GM18505 (cell line): ENCODE measurements around the gene CNGA2.
"Not testable (repeated sequence)": the region's sequence is repeated elsewhere in the genome, so short reads cannot be mapped to it uniquely, and the experiment has no call there.

ENCODE experiments used
- ATAC-seq: cut with Tn5 transposase; IDR thresholded peaks from one replicate; pipeline ENCODE4 v1.9.1; 2021; ENCODE audit not compliant: unreplicated experiment
- POLR2A ChIP-seq: IDR thresholded peaks from 4 replicates; pipeline ENCODE4 v1.6.1; 2011; ENCODE audit warnings: borderline replicate concordance; ENCODE audit not compliant: insufficient read depth, insufficient read length; ENCODE audit errors: extremely low read depth

Gene CNGA2

DNA sequence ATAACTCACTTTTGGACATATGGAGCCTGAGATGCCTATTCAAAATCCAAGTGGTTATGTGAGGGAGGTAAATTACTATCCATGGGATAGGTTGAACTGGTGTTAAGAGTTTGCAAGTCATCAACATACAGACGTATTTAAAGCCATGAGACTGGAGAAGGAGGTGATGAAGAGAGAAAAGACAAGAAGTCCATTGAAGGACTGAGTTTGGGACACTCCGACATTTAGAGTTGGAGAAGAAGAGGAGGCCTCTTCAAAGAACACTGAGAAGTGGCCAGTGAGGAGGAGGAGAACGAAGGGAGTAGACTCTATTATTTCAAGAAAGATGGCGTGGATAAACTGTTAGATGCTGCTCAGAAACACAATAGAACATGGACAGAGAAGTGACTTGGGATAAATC lies at the start of gene CNGA2:
Gene CNGA2 (plus strand): TSS at position 301 of the 400 bp plus-strand sequence. CDS start 3,738 bp downstream, outside the sequence.
- no peak for TF ChIP-seq POLR2A

DNA sequence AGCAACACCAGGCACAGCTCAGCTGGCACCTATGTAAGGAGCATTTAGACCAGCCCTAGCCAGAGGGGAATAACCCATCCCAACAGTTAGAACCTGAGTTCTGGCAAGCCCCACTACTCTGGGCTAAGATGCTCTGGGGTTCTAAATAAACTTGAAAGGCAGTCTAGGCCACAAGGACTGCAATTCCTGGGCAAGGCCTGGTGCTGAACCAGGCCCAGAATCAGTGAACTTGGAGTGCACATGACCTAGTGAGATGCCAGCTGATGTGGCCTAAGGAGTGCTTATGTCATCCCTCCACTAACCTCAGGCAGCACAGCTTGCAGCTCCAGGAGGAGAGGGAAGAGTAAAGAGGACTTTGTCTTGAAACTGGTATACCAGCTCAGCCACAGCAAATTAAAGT lies 46.9 kb upstream of the CNGA2 start:
- ATAC-seq: no peak
- TF ChIP-seq POLR2A: no peak

More for the DNA sequence above, at the start of gene CNGA2:
- ATAC-seq: no peak

DNA sequence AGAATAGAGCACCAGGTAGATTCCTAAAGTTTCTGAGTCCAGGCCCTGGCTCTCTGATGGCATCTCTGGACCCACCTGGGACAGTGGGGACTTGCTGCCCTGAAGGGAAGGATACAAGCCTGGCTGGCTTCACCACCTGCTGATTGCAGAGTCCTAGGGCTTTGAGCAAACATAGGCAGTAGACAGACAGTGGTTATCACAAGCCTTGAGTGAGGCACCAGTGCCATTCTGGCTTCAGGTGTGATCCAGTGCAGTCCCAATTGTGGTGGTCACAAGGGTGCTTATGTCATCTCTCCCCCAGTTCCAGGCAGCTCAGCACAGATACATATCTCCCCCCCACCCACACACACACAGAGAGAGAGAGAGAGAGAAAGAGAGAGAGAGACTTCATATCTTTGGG lies 45.9 kb upstream of the CNGA2 start:
- no peak for ATAC-seq
- TF ChIP-seq POLR2A: no peak

DNA sequence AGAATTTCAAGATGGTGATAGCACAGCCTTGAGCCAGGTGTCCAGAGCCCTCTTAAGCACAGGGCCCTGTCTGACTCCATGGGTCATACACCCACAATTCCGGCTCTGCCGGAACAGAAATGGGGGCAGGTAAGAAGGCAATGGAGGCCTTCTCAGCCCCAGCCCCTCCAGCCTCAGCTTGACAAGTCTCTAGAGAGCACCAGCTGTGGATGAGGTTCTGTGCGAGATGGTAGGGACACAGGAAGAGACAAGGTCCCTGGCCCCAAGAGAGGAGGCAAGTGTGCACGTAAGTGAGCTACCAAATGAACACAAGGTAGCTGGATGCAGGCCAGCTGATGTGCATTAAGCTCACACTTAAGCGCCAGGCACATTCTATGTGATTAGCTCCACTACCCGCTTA lies 41.7 kb upstream of the CNGA2 start:
- no peak for TF ChIP-seq POLR2A

DNA sequence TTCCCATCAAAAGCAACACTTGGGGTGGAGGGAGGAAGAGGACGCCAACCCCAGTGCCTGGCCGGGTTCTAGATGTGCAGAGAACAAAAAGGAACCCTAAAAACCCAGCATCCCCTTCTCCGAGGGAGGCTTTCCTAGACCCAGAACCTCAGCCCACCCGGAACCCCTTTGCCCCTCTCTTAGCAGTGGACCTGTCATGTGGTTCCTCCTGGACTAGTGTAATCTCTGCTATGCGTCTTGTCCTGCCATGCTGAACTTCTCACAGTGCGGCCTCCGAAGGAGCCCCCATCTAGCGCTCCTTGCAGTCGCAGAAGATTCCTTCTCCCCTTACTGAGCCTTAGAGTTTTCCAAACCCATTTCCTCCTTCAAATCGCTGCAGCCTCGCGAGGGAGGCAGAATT lies 40.4 kb upstream of the CNGA2 start:
- no peak for TF ChIP-seq POLR2A
- no peak for ATAC-seq

More for the DNA sequence above, 41.7 kb upstream of the CNGA2 start:
- ATAC-seq: no peak

DNA sequence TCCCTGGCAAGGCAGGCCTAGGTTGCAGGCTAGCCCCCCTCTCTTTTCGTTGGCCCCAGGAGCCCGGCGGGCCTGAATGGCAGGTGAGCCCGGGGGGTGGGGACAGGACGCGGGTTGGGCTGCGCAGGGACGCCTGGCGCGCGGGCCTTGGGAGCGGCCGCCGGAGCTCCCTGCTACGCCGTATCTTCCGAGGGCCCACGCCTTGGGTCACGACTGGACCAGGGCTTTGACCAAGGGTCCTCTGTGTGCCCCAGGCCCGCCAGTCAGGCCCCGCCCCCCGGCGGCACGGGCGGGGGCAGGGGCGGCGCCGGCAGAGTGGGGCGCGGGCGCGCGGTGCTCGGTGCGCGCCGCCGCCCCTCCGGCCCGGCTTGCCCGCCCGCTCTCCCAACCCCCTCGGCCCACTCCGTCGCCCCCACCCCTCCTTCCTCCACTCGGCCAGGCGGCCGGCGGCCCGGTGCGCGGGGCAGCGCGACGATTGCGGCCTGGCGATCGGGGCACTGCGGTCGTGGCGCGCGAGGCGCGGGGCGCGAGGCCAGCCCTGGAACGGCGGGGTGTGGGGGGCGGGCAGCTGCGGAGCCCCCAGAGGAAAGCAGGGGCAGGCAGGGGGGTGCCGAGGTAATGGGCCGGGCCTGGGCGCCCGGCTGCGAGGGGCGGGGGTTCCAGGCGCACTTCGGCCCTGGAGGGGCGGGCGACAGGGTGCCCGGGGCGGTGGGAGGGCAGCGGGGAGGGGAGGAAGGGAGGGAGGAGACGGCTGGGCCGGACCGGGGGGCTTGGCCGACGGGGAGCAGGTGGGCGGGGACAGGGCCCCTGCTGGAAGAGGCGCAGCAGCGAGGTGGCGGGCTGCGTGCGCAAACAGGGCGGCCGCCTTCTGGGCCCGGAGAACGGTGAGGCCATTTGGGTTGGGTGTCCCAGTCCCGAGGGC lies 39.6 kb upstream of the CNGA2 start, which contains the start of gene PRRG3:
Gene PRRG3 (plus strand): TSS at position 798 of the 922 bp plus-strand sequence. CDS start 3,357 bp downstream, outside the sequence.
- no peak for ATAC-seq
- TF ChIP-seq POLR2A: no peak

DNA sequence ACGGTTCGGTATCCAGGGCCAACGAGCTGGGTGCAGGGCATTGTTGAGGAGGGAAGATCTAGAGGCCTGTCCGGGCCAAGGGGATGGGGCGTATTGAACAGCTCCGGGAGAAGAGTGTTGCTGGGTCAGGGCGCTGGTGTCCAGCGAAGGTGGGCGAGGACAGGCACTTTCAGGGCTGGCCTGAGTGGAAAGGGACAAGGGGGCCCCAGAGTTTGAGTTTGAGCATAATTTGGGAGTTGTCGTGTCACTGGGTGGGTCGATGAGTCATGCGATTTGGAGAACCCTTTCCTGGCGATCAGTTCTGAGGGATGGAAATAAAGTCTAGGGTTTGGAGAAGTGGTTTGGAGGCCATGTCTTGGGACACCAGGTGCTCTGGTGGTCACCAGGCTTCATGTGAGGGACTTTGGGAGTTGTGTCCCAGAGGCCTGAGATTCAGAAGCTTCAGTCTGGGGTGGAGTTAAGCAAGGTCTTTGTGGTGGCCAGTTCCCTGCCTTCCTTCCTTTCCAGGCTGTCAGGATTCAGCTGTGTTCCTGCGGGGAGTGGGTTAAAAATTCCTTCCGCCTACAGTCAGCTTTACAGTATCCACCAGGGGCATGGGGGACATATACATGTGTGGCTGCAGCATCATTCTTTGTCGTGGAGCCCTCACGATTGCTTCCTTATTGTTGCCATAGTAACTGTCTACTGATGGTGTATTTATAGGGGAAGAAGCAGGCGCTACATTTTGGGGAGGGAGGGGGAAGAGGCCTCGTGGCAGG lies 38.8 kb upstream of the CNGA2 start:
- ATAC-seq: no peak
- TF ChIP-seq POLR2A: no peak

DNA sequence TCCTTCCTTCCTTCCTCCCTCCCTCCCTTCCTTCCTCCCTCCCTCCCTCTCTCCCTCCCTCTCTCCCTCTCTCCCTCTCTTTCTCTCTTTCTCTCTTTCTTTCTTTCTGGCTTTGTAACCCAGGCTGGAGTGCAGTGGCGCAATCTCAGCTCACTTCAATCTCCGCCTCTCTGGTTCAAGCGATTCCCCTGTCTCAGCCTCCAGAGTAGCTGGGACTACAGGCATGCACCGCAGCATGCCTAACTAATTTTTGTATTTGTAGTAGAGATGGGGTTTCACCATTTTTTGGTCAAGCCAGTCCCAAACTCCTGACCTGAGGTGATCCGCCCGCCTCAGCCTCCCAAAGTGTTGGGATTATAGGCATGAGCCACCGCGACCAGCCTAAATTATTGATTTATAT lies 37.5 kb upstream of the CNGA2 start:
- ATAC-seq: not testable (repeated sequence)

DNA sequence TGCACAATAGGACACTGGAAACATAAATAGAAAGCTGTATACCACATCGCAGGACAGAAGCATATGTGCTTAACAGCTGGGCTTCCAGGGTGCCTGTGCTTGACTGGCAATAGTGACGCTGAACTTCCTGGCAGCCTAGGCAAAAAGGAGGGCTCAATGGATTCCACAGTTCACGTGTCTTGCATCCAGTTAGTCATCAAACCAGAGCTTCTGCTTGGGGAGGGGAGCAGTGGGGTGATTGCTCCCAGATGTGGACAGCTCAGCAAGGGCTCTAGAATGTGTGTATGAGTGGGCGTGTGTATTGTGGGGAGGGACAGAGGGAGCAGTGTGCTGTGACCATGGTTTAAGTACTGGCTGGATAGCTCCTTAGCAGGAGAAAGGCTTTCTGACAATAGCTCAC lies 37.0 kb upstream of the CNGA2 start:
- TF ChIP-seq POLR2A: no peak
- no peak for ATAC-seq

DNA sequence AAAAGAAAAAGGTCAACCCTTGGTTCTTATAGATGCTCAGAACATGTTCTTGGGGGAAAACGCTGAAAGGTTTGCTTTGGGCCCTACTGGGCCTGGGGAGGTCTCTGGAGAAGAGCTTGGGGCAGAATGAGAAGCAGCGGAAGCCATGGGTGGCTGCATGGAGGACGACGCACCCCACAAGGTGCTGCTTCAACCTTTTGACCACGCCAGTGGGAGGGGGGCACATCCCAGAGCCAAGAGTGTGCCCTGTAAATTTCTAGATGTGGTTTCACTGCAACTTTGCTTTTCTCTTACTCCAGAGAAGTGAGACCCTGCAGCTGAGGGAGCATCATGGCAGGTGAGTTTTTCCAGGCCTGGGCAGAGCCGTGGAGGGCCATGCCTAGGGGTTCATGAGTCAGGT lies 36.1 kb upstream of the CNGA2 start:
- no peak for ATAC-seq
- no peak for TF ChIP-seq POLR2A

DNA sequence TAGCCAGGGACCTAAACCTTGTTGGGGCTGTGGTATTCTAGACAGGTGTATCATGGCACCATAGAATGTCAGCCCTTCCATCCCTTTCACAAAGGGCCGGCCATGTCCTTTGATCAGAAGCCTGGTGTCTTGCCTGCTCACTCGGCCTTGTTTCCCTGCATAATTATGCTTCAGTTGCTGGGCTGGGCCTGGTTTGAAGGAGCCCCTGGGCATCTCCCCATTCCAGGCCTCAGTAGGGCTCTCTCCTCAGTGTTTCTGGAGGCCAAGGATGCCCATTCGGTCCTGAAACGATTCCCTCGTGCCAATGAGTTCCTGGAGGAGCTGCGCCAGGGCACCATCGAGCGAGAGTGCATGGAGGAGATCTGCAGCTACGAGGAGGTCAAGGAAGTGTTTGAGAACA lies 34.8 kb upstream of the CNGA2 start:
- no peak for TF ChIP-seq POLR2A
- ATAC-seq: no peak

DNA sequence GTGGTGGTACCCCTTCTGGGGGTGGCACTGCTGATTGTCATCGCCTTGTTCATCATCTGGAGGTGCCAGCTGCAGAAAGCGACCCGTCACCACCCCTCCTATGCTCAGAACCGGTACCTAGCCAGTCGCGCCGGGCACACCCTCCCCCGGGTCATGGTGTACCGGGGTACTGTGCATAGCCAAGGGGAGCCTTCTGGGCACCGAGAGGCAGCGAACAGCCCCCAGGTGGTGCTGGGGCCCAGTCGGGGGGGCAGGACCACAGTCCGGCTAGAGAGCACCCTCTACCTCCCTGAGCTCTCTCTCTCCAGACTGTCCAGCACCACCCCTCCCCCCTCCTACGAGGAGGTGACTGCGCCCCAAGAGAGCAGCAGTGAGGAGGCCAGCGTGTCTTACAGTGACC lies 34.0 kb upstream of the CNGA2 start:
- TF ChIP-seq POLR2A: no peak

DNA sequence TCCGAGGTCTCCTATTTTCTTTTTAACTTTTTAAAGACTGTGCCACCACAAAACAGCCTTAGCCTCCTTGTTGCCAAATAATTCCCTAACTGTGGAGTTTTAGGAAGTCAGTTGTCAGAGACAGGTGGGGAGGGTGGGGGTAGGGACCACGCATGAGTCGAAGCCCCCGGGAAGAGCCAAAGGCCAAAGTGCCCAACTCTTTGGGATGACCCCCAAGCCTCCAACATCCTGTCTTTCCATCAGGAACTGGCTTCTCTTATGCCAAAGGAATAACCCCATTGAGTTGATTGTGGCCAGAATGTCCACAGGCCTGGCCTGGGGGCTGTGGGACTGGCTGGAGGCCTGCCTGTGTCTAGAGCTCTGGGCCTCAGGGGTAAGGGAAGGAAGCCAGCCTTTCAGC lies 33.5 kb upstream of the CNGA2 start:
- no peak for ATAC-seq
- TF ChIP-seq POLR2A: no peak

More for the DNA sequence above, 34.0 kb upstream of the CNGA2 start:
- no peak for ATAC-seq

DNA sequence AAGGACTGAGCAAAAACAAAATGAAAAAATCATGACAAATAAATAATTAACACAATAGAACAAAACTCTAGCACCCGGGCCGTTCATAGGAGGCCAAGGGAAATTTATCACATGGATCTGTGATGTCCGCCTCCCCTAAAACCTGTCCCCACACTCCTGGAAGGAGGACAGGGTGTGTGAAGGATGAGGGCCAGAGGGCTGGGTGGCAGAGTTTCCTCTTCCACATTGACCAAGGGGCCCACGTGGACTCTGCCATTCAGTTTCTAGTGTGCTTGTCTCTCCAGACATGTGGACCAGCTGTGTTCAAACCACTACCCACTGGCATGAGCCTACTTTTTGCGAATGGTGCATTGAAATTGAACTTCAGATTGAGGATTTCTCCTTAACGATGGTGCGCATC lies 33.0 kb upstream of the CNGA2 start:
- ATAC-seq: no peak
- no peak for TF ChIP-seq POLR2A
